Measurements from ENCODE around the gene ALK. TPM values are rescaled to one million over a fixed set of nuclear protein-coding genes. Genes with fewer than 3 reads are reported as not detected.

The ALK gene
- total RNA-seq, 2 experiments from 2014 or later = not detected

GRCh38 chr2:29616569-29616968 lies 304.8 kb downstream of the ALK start:
- CTCF ChIA-PET = interaction anchor here (1.0 kb wide), 1 partner anchor 22 kb away, joined by 3 read pairs; no protein-coding TSS in a partner anchor
- DNase-seq = no peak
- no peaks in the 10 kb centered on the region for H3K36me3 Mint-ChIP-seq (ENCODE audit: low read depth)
- H3K4me3 Mint-ChIP-seq = no peak overlapping the region
- H3K9me3 Mint-ChIP-seq = no peaks in the 10 kb centered on the region
- POLR2A ChIA-PET = interaction anchor here (0.5 kb wide), 1 partner anchor 302 kb away, joined by 3 read pairs; no protein-coding TSS in a partner anchor
- peaks cover 12% of the 10 kb centered on the region for H3K27me3 Mint-ChIP-seq
- no peaks in the 10 kb centered on the region for H3K4me1 Mint-ChIP-seq
- H3K27ac Mint-ChIP-seq = no peak overlapping the region

GRCh38 chr2:29615841-29616240 lies 305.5 kb downstream of the ALK start:
- Mint-ChIP-seq H3K36me3 (ENCODE audit: low read depth) (no peaks in the 10 kb centered on the region), H3K4me1 (no peaks in the 10 kb centered on the region), H3K9me3 (no peaks in the 10 kb centered on the region), H3K4me3 (no peak overlapping the region), H3K27ac (no peak overlapping the region), H3K27me3 (peaks cover 14% of the 10 kb centered on the region)
- CTCF ChIA-PET = interaction anchor here (1.0 kb wide), 1 partner anchor 23 kb away, joined by 3 read pairs; no protein-coding TSS in a partner anchor
- no peak for DNase-seq
- POLR2A ChIA-PET = no interaction called here

GRCh38 chr2:29615183-29615582 lies 306.2 kb downstream of the ALK start:
- POLR2A ChIA-PET = no interaction called here
- DNase-seq = no peak
- H3K4me1 Mint-ChIP-seq = no peaks in the 10 kb centered on the region
- no peaks in the 10 kb centered on the region for H3K36me3 Mint-ChIP-seq (ENCODE audit: low read depth)
- H3K27me3 Mint-ChIP-seq = peaks cover 14% of the 10 kb centered on the region
- no peaks in the 10 kb centered on the region for H3K9me3 Mint-ChIP-seq
- CTCF ChIA-PET = no interaction called here
- no peak overlapping the region for H3K27ac Mint-ChIP-seq
- H3K4me3 Mint-ChIP-seq = no peak overlapping the region

GRCh38 chr2:29614295-29614830 lies 307.0 kb downstream of the ALK start:
- peaks cover 14% of the 10 kb centered on the region for H3K27me3 Mint-ChIP-seq

GRCh38 chr2:29613792-29614266 lies 307.6 kb downstream of the ALK start:
- Mint-ChIP-seq H3K4me1 (no peaks in the 10 kb centered on the region), H3K27ac (no peak overlapping the region), H3K9me3 (no peaks in the 10 kb centered on the region), H3K36me3 (ENCODE audit: low read depth) (no peaks in the 10 kb centered on the region), H3K27me3 (peaks cover 14% of the 10 kb centered on the region), H3K4me3 (no peak overlapping the region)
- POLR2A ChIA-PET = no interaction called here
- CTCF ChIA-PET = no interaction called here
- DNase-seq = no peak

More at GRCh38 chr2:29614295-29614830, 307.0 kb downstream of the ALK start:
- H3K36me3 Mint-ChIP-seq (ENCODE audit: low read depth) = no peaks in the 10 kb centered on the region
- H3K4me3 Mint-ChIP-seq = no peak overlapping the region
- no peak overlapping the region for H3K27ac Mint-ChIP-seq
- DNase-seq = no peak
- H3K4me1 Mint-ChIP-seq = no peaks in the 10 kb centered on the region
- POLR2A ChIA-PET = no interaction called here
- H3K9me3 Mint-ChIP-seq = no peaks in the 10 kb centered on the region
- CTCF ChIA-PET = no interaction called here

GRCh38 chr2:29613067-29613466 lies 308.3 kb downstream of the ALK start:
- Mint-ChIP-seq H3K4me3 (no peak overlapping the region), H3K27ac (no peak overlapping the region), H3K9me3 (no peaks in the 10 kb centered on the region), H3K27me3 (peaks cover 14% of the 10 kb centered on the region), H3K4me1 (no peaks in the 10 kb centered on the region), H3K36me3 (ENCODE audit: low read depth) (no peaks in the 10 kb centered on the region)
- CTCF ChIA-PET = no interaction called here
- POLR2A ChIA-PET = no interaction called here
- DNase-seq = no peak

- ChIA-PET POLR2A (no interaction called here), CTCF (no interaction called here)
- Mint-ChIP-seq H3K4me3 (no peak overlapping the region), H3K27ac (no peak overlapping the region), H3K36me3 (ENCODE audit: low read depth) (no peaks in the 10 kb centered on the region), H3K4me1 (no peaks in the 10 kb centered on the region), H3K9me3 (no peaks in the 10 kb centered on the region), H3K27me3 (peaks cover 15% of the 10 kb centered on the region)
- DNase-seq = no peak
Measured at GRCh38 chr2:29612568-29612967, 308.8 kb downstream of the ALK start.

- Mint-ChIP-seq H3K27me3 (peaks cover 19% of the 10 kb centered on the region), H3K9me3 (no peaks in the 10 kb centered on the region), H3K4me3 (no peak overlapping the region), H3K36me3 (ENCODE audit: low read depth) (no peaks in the 10 kb centered on the region), H3K4me1 (no peaks in the 10 kb centered on the region), H3K27ac (no peak overlapping the region)
- ChIA-PET CTCF (no interaction called here), POLR2A (no interaction called here)
- DNase-seq = no peak
Measured at GRCh38 chr2:29611850-29612249, 309.5 kb downstream of the ALK start.

GRCh38 chr2:29611261-29611660 lies 310.1 kb downstream of the ALK start:
- Mint-ChIP-seq H3K27ac (no peak overlapping the region), H3K27me3 (peaks cover 19% of the 10 kb centered on the region), H3K4me1 (no peaks in the 10 kb centered on the region), H3K36me3 (ENCODE audit: low read depth) (no peaks in the 10 kb centered on the region), H3K9me3 (no peaks in the 10 kb centered on the region), H3K4me3 (no peak overlapping the region)
- ChIA-PET POLR2A (no interaction called here), CTCF (no interaction called here)
- DNase-seq = no peak

- H3K4me3 Mint-ChIP-seq = no peak overlapping the region
- POLR2A ChIA-PET = interaction anchor here (0.5 kb wide), 1 partner anchor 22 kb away, joined by 4 read pairs; no protein-coding TSS in a partner anchor
- no peak overlapping the region for H3K27ac Mint-ChIP-seq
- H3K36me3 Mint-ChIP-seq (ENCODE audit: low read depth) = no peaks in the 10 kb centered on the region
- H3K27me3 Mint-ChIP-seq = peaks cover 19% of the 10 kb centered on the region
- CTCF ChIA-PET = no interaction called here
- DNase-seq = no peak
- H3K9me3 Mint-ChIP-seq = no peaks in the 10 kb centered on the region
- no peaks in the 10 kb centered on the region for H3K4me1 Mint-ChIP-seq
Measured at GRCh38 chr2:29610569-29610968, 310.8 kb downstream of the ALK start.

- no peaks in the 10 kb centered on the region for H3K9me3 Mint-ChIP-seq
- ChIA-PET POLR2A (no interaction called here), CTCF (no interaction called here)
- H3K36me3 Mint-ChIP-seq (ENCODE audit: low read depth) = no peaks in the 10 kb centered on the region
- no peak overlapping the region for H3K27ac Mint-ChIP-seq
- no peak for DNase-seq
- no peaks in the 10 kb centered on the region for H3K4me1 Mint-ChIP-seq
- H3K4me3 Mint-ChIP-seq = no peak overlapping the region
- peaks cover 8% of the 10 kb centered on the region for H3K27me3 Mint-ChIP-seq
Measured at GRCh38 chr2:29607038-29607420, 314.4 kb downstream of the ALK start.

GRCh38 chr2:29606104-29607037 lies 315.0 kb downstream of the ALK start:
- Mint-ChIP-seq H3K4me1 (no peaks in the 10 kb centered on the region), H3K36me3 (ENCODE audit: low read depth) (no peaks in the 10 kb centered on the region), H3K9me3 (no peaks in the 10 kb centered on the region), H3K27me3 (peaks cover 5% of the 10 kb centered on the region), H3K27ac (no peak overlapping the region), H3K4me3 (no peak overlapping the region)
- no peak for DNase-seq
- POLR2A ChIA-PET = no interaction called here
- CTCF ChIA-PET = no interaction called here

- H3K4me3 Mint-ChIP-seq = no peak overlapping the region
- no peaks in the 10 kb centered on the region for H3K36me3 Mint-ChIP-seq (ENCODE audit: low read depth)
- no peaks in the 10 kb centered on the region for H3K4me1 Mint-ChIP-seq
- ChIA-PET POLR2A (no interaction called here), CTCF (no interaction called here)
- no peak overlapping the region for H3K27ac Mint-ChIP-seq
- peaks cover 5% of the 10 kb centered on the region for H3K27me3 Mint-ChIP-seq
- no peaks in the 10 kb centered on the region for H3K9me3 Mint-ChIP-seq
- DNase-seq = no peak
Measured at GRCh38 chr2:29603341-29603740, 318.0 kb downstream of the ALK start.
